Measurements from ENCODE around the gene RAPGEF5.

- TF ChIP-seq YY1 (IDR thresholded peaks at IDR 0.05) (no peak), CTCF (IDR thresholded peaks at IDR 0.05; ENCODE audit: low read depth, low read length, missing input control) (no peak), RAD21 (IDR thresholded peaks at IDR 0.05) (no peak), ZBTB33 (IDR thresholded peaks at IDR 0.05) (no peak), FOXA1 (IDR thresholded peaks at IDR 0.05) (no peak), GABPA (IDR thresholded peaks at IDR 0.05 in 1 of 2, conservative IDR thresholded peaks at IDR 0.05 in 1 of 2) (no peak), SP1 (IDR thresholded peaks at IDR 0.05) (no peak), REST (IDR thresholded peaks at IDR 0.05) (no peak), MAX (IDR thresholded peaks at IDR 0.05) (no peak)
Measured at GRCh38 chr7:22124941-22125340, 232.0 kb downstream of the RAPGEF5 start.
